GM06990 (cell line): Measurements from ENCODE around the gene ABCC4.
A peak's percentile ranks its signal among the peaks of the same experiment; 100 is the strongest.

Source experiments
- DNase-seq: peaks from one replicate; pipeline ENCODE4 v3.0.0-alpha.2; 2011; ENCODE audit not compliant: insufficient read length; ENCODE audit errors: extremely low read depth
- H3K27me3 ChIP-seq: replicated peaks from 2 replicates; pipeline ENCODE4 v1.6.0; 2011; ENCODE audit warnings: low read length; ENCODE audit not compliant: control insufficient read depth, insufficient read depth
- H3K36me3 ChIP-seq: 2 replicates; pipeline ENCODE4 v1.5.1; 2011; ENCODE audit warnings: low read length; ENCODE audit not compliant: control insufficient read depth, insufficient read depth
- H3K4me3 ChIP-seq: replicated peaks from 2 replicates; pipeline ENCODE4 v1.5.1; 2011; ENCODE audit warnings: low read depth, mild to moderate bottlenecking, control low read depth, low read length
- CTCF ChIP-seq: IDR thresholded peaks from 2 replicates; pipeline ENCODE4 v1.5.1; 2011; ENCODE audit warnings: low read length, control low read depth, mild to moderate bottlenecking, inconsistent platforms; ENCODE audit not compliant: insufficient read depth, poor library complexity, severe bottlenecking

ABCC4 gene

DNA sequence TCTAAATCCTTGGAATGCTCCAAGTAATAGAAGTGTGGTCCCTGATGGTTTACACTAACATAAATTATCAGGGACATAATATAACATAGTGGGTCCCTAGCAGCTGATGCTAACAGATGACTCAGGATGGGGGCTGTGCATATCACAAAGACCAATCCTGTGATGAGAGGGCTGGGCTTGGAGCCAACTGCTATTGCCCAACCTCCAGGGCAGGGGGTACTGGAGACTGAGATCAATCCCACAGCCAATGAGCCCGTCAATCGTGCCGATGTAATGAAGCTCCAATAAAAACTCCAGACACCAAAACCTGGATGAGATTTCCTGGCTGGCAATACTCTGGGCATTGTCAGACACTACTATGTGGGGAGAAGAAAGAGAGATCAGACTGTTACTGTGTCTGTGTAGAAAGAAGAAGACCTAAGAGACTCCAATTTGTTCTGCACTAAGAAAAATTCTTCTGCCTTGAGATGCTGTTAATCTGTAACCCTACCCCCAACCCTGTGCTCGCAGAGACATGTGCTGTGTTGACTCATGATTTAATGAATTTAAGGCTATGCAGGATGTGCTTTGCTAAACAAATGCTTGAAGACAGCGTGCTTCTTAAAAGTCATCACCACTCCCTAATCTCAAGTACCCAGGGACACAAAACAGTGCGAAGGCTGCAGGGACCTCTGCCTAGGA, 33.4 kb downstream of the ABCC4 start:
- H3K27me3 ChIP-seq: no peaks in the 10 kb centered on the region
- TF ChIP-seq CTCF: no peak
- DNase-seq: no peak
- H3K36me3 ChIP-seq: peaks cover 2% of the 10 kb centered on the region; the same call in 1 of the 2 replicates
- H3K4me3 ChIP-seq: no peak overlapping the region

GRCh38 chr13:95264225-95264624, 37.0 kb downstream of the ABCC4 start:
- Histone ChIP-seq H3K27me3 (no peaks in the 10 kb centered on the region), H3K36me3 (peaks cover 2% of the 10 kb centered on the region; the same call in 1 of the 2 replicates)
- no peak for TF ChIP-seq CTCF

GRCh38 chr13:95262837-95263384, 38.3 kb downstream of the ABCC4 start:
- Histone ChIP-seq H3K36me3 (peaks cover 2% of the 10 kb centered on the region), H3K27me3 (no peaks in the 10 kb centered on the region), H3K4me3 (no peak overlapping the region)
- no peak for TF ChIP-seq CTCF
- no peak for DNase-seq

More at GRCh38 chr13:95264225-95264624, 37.0 kb downstream of the ABCC4 start:
- no peak for DNase-seq
- no peak overlapping the region for H3K4me3 ChIP-seq

GRCh38 chr13:95261956-95262355, 39.3 kb downstream of the ABCC4 start:
- DNase-seq: no peak
- H3K4me3 ChIP-seq: no peak overlapping the region
- no peaks in the 10 kb centered on the region for H3K27me3 ChIP-seq
- H3K36me3 ChIP-seq: peaks cover 2% of the 10 kb centered on the region
- TF ChIP-seq CTCF: no peak

DNA sequence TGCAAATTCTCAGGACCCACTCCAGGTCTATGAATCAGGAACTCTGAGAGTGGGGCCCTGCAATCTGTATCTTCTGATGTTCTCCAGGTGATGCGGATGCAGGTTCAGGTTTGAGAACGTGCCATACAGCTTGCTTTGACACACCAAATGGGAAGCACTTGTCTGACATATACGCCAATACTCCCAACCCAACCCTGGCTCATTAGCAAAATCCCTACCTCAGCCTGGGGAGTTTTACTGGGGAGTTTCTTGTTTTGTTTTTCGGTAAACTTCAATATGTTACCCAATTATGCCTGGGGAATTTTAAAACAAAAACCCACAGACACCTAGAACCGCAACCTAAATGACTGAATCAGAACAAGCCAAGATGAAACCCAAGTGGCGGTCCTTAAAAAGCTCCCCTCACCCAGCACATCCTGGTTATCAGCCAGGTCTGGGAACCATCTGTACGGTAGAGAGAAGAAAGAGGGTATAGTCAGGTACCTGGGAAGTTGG, 41.2 kb downstream of the ABCC4 start:
- Histone ChIP-seq H3K4me3 (no peak overlapping the region), H3K27me3 (no peaks in the 10 kb centered on the region), H3K36me3 (no peaks in the 10 kb centered on the region; the same call in none of the 2 replicates)
- TF ChIP-seq CTCF: no peak
- peak; percentile 69 for DNase-seq
